AG10803 (cell line): ENCODE measurements around the gene CACNA1C.

Source experiments
- DNase-seq: peaks from one replicate; pipeline ENCODE4 v3.0.0; 2010; ENCODE audit warnings: low read depth
- H3K4me3 ChIP-seq: 2 replicates; pipeline ENCODE4 v1.5.1; 2011; ENCODE audit warnings: mild to moderate bottlenecking, low read length, control low read depth
- TF ChIP-seq, protein P1 (sequence below): conservative IDR thresholded peaks from 2 replicates; pipeline ENCODE4 v1.5.1; 2011; ENCODE audit warnings: mild to moderate bottlenecking, low read length, control low read depth, inconsistent platforms

CACNA1C gene

DNA sequence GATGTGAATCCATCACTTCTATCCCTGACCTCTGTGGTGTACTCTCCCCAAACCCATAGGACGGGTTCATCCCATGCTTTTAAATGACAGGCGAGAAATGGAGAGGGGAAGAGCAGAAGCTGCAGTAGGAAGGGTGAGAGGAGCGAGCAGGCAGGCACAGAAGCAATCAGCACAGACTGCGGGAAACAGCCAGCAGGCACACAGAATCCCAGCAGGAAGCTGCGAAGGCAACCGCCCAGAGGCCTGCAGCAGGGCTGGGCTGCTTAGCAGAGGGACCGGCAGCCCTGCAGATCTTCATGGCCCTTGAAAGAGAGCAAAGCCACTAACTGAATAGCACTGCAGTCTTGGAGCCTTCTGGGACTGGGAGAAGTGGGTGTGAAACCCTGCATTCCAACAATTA, 455.0 kb downstream of the CACNA1C start:
- no peak for DNase-seq
- H3K4me3 ChIP-seq: no peak overlapping the region
- TF ChIP-seq, protein P1, sequence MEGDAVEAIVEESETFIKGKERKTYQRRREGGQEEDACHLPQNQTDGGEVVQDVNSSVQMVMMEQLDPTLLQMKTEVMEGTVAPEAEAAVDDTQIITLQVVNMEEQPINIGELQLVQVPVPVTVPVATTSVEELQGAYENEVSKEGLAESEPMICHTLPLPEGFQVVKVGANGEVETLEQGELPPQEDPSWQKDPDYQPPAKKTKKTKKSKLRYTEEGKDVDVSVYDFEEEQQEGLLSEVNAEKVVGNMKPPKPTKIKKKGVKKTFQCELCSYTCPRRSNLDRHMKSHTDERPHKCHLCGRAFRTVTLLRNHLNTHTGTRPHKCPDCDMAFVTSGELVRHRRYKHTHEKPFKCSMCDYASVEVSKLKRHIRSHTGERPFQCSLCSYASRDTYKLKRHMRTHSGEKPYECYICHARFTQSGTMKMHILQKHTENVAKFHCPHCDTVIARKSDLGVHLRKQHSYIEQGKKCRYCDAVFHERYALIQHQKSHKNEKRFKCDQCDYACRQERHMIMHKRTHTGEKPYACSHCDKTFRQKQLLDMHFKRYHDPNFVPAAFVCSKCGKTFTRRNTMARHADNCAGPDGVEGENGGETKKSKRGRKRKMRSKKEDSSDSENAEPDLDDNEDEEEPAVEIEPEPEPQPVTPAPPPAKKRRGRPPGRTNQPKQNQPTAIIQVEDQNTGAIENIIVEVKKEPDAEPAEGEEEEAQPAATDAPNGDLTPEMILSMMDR: no peak

DNA sequence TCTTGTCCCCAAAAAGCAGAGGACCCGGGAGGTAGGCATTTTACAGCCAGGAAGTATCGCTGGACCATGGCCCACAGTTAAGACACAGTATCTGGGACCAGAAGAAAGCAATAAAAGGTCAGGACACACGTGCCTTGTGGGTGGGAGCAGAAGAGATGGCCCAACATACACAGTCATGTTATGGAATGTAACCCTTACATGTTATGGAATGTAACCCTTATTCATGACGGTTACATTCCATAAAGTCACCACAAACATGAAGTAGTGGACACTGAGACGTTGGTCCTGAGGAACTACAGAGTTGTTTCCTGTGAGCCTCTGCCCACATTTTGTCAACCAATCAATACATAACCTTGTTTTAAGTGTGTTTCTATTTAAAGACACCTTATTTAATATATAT, 456.4 kb downstream of the CACNA1C start:
- peak; percentile 3 for DNase-seq
- H3K4me3 ChIP-seq: no peak overlapping the region
- TF ChIP-seq, protein P1: no peak

DNA sequence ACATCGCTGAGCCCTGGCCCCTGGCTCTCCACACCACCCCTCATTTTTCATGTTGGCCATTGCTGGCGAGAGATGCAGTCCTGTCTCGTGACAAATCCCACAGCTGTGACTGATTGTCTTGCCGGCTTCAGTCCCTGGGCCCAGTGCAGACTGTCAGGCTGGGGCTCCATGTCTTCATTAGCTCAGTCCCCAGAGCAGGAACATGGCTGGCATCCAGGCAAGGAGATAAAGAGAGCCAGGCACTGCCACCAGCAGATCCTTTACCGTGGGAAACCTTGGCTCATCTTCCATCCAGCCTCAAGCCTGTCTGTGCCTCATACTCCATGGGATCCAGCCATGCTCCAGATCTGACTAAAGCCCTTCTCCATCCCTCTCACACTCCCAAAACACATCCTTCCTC, 457.3 kb downstream of the CACNA1C start:
- TF ChIP-seq, protein P1: no peak
- DNase-seq: no peak
- no peak overlapping the region for H3K4me3 ChIP-seq

DNA sequence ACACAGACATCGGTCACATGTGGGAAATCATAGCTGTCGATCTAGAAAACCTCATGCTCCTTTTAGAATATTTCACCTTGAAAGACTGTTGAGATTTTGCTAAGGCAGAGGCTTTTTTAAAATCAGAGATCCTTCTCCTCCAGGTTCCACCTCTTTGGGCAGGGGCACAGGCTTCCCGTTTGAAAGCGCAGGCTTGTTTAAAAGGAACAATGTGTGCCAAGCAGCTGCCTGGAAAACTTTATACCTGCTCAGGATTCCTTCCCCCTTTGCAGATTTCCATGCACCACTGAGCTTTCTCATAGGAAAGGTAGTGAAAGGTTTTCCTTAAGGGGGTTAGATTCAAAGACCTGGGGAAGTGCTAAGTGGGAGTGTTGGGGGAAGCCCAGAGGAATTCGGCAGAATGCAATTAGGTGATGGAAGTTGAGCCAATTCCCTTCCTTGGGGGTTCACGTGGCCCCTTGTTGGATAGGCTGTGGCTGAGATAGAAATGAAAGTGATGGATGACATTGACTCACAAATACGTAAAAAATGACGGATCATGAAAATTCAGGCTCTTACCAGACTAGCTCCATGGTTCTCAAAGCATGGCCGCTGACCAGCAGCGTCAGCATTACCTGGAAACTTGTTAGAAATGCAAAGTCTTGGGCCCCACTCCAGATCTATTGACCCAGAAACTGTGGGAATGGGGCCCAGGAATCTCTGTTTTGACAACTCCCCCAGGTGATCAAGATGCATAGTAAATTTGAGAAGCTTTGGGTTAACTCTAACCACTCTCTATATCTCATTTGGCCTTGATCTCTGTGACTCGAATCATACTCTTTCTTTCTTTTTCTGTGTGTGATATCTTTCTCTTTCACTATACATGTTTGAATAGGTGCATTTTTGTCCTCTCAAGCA, 460.6 kb downstream of the CACNA1C start:
- DNase-seq: no peak
- H3K4me3 ChIP-seq: no peak overlapping the region
- TF ChIP-seq, protein P1: no peak

DNA sequence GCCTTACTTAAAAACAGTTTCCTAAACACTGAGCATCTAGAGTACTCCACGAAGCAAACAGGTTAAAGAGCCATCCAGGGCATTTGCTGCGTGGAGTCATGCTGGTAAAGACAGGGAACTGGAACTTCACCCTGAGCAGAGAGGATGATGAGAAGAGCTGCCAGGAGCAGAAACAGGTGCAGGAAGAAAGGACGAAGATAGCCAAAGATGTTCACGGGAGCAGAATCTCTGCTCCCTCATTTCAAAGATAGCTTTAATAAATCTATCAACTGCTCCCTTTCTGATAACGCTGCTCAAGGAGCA, 461.2 kb downstream of the CACNA1C start:
- no peak overlapping the region for H3K4me3 ChIP-seq
- TF ChIP-seq, protein P1: no peak

DNA sequence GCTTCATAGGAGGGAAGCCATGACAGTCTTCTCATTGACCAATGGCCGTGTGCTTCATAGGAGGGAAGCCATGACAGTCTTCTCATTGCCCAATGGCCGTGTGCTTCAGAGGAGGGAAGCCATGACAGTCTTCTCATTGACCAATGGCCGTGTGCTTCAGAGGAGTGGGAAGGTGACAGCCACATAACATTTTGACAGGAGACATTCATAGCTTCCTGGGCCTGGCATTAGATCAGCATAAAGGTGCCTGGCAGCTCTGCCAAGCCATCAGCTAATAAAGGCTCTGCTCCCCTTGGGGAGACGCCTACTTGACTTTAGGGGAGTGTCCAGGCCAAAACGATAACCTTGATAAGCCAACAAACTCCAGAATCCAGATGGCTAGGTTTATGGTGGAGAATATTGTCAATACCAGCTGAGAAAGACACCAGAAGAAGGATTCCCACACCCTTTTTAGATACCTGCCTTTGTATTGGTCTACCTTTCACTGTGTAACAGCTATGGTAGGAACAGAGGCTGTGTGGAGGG, 468.0 kb downstream of the CACNA1C start:
- TF ChIP-seq, protein P1: no peak
- no peak for DNase-seq
- no peak overlapping the region for H3K4me3 ChIP-seq

More for the DNA sequence above, 461.2 kb downstream of the CACNA1C start:
- DNase-seq: no peak

DNA sequence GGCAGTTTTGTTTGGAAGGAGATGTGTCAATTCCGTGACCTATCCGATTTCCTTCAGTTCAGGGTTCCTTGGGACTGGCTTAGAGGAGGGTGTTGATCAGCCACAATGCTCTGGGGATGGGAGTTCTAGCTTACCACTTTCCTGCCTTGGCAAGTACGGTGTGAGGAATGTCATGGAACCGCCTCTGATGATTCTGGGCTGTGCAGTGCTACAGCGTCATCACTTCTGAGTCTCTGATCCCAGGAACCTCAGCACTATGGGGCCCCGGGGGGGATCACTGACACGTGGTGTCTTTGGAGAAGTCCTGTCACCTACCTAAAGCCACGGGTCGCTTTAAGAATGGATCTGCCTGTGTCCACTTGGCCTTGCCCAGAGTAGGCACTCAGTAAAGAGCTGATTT, 470.5 kb downstream of the CACNA1C start:
- no peak overlapping the region for H3K4me3 ChIP-seq
- DNase-seq: no peak
- TF ChIP-seq, protein P1: no peak
